Mesenchymal stem cell (in vitro differentiated cells and primary cell): ENCODE measurements around the gene RFWD3.

Experiments
- DNase-seq: peaks from one replicate; pipeline ENCODE4 v3.0.0-alpha.2; 2013
- H2AFZ ChIP-seq: one replicate; pipeline ENCODE4 v1.6.1; 2013; ENCODE audit warnings: low read depth, mild to moderate bottlenecking, control low read depth, inconsistent platforms, low read length, moderate library complexity
- H2AK5ac ChIP-seq: 2 replicates; pipeline ENCODE4 v1.6.1; 2013; ENCODE audit warnings: low read length, moderate library complexity, mild to moderate bottlenecking, inconsistent platforms; ENCODE audit not compliant: severe bottlenecking
- H2BK120ac ChIP-seq: one replicate; pipeline ENCODE4 v1.6.1; 2013; ENCODE audit warnings: low read depth, mild to moderate bottlenecking, inconsistent platforms, low read length, moderate library complexity
- H2BK12ac ChIP-seq, 2 experiments: one replicate each; pipeline ENCODE4 v1.6.1; 2013; ENCODE audit warnings: inconsistent platforms in 2 of 2, low read length in 2 of 2, mild to moderate bottlenecking in 2 of 2, moderate library complexity in 2 of 2, control low read depth in 1 of 2
- H2BK15ac ChIP-seq: one replicate; pipeline ENCODE4 v1.6.1; 2013; ENCODE audit warnings: mild to moderate bottlenecking, low read depth, inconsistent platforms; ENCODE audit not compliant: poor library complexity, severe bottlenecking
- H2BK5ac ChIP-seq: 2 replicates; pipeline ENCODE4 v1.6.1; 2013; ENCODE audit warnings: low read depth, mild to moderate bottlenecking, low read length, control low read depth, inconsistent platforms; ENCODE audit not compliant: poor library complexity, severe bottlenecking
- H3K14ac ChIP-seq, 2 experiments: one replicate each; pipeline ENCODE4 v1.6.1; 2013; ENCODE audit warnings: inconsistent platforms in 2 of 2, low read length in 2 of 2, control low read depth in 1 of 2, mild to moderate bottlenecking in 1 of 2, moderate library complexity in 1 of 2
- H3K18ac ChIP-seq, 2 experiments: one replicate each; pipeline ENCODE4 v1.6.1; 2013; ENCODE audit warnings: inconsistent platforms in 2 of 2, low read length in 2 of 2, control low read depth in 1 of 2, low read depth in 1 of 2, mild to moderate bottlenecking in 1 of 2
- H3K23ac ChIP-seq, 2 experiments: one replicate each; pipeline ENCODE4 v1.6.1; 2013; ENCODE audit warnings: inconsistent platforms in 2 of 2, low read length in 2 of 2, mild to moderate bottlenecking in 2 of 2, moderate library complexity in 2 of 2, control low read depth in 1 of 2
- H3K27ac ChIP-seq: 2 replicates; pipeline ENCODE4 v1.5.1; 2013; ENCODE audit warnings: mild to moderate bottlenecking, moderate library complexity, low read length, control low read depth, inconsistent platforms; ENCODE audit not compliant: poor library complexity, severe bottlenecking
- H3K27me3 ChIP-seq, 2 experiments: 2 replicates each; pipeline versions ENCODE4 v1.6.1 to v1.7.0; 2013; ENCODE audit warnings: low read length in 2 of 2, mild to moderate bottlenecking in 2 of 2, moderate library complexity in 2 of 2, control low read depth in 1 of 2, inconsistent platforms in 1 of 2; ENCODE audit not compliant: control insufficient read depth in 1 of 2, insufficient read depth in 1 of 2
- H3K36me3 ChIP-seq, 2 experiments: 2 replicates each; pipeline versions ENCODE4 v1.6.1 to v1.7.0; 2013; ENCODE audit warnings: low read length in 2 of 2, control low read depth in 1 of 2, inconsistent platforms in 1 of 2, low read depth in 1 of 2, mild to moderate bottlenecking in 1 of 2; ENCODE audit not compliant: insufficient read depth in 2 of 2, control insufficient read depth in 1 of 2
- H3K4ac ChIP-seq, 2 experiments: one replicate each; pipeline ENCODE4 v1.6.1; 2013; ENCODE audit warnings: inconsistent platforms in 2 of 2, low read length in 2 of 2, mild to moderate bottlenecking in 2 of 2, moderate library complexity in 2 of 2, control low read depth in 1 of 2, low read depth in 1 of 2
- H3K4me1 ChIP-seq: 2 replicates; pipeline ENCODE4 v1.6.1; 2013; ENCODE audit warnings: low read depth, low read length, control low read depth; ENCODE audit not compliant: control insufficient read depth, insufficient read depth
- H3K4me2 ChIP-seq: 2 replicates; pipeline ENCODE4 v1.6.1; 2013; ENCODE audit warnings: low read length, mild to moderate bottlenecking, inconsistent platforms; ENCODE audit not compliant: poor library complexity, severe bottlenecking
- H3K4me3 ChIP-seq, 2 experiments: 2 replicates each; pipeline versions ENCODE4 v1.5.1 to v1.7.0; 2013; ENCODE audit warnings: low read length in 2 of 2, mild to moderate bottlenecking in 2 of 2, control low read depth in 1 of 2, low read depth in 1 of 2; ENCODE audit not compliant: insufficient read depth in 1 of 2
- H3K79me1 ChIP-seq: replicated peaks from 2 replicates; pipeline ENCODE4 v1.6.1; 2013; ENCODE audit warnings: mild to moderate bottlenecking, control low read depth, low read length, inconsistent platforms; ENCODE audit not compliant: poor library complexity, severe bottlenecking
- H3K9ac ChIP-seq: 2 replicates; pipeline ENCODE4 v1.7.0; 2013; ENCODE audit warnings: mild to moderate bottlenecking, low read length, moderate library complexity
- H3K9me3 ChIP-seq: 2 replicates; pipeline ENCODE4 v1.7.0; 2013; ENCODE audit warnings: mild to moderate bottlenecking, low read length; ENCODE audit not compliant: control insufficient read depth
- H4K8ac ChIP-seq: one replicate; pipeline ENCODE4 v1.6.1; 2013; ENCODE audit warnings: inconsistent platforms, mild to moderate bottlenecking, low read length, moderate library complexity
- H4K91ac ChIP-seq: one replicate; pipeline ENCODE4 v1.6.1; 2013; ENCODE audit warnings: mild to moderate bottlenecking, low read length, inconsistent platforms
- WGBS: methylation state at CpG from one replicate; pipeline ENCODE4 v1.1.7; 2013; ENCODE audit warnings: mixed read lengths; 5-methylcytosine and 5-hydroxymethylcytosine counted together

RFWD3 gene

GRCh38 chr16:74713325-74713724 is 46.6 kb upstream of the RFWD3 start:
- H3K4me1 ChIP-seq, result no peaks in the 10 kb centered on the region
- WGBS, result 94% methylated on average over 10 of the region's 10 CpGs
- H3K14ac ChIP-seq, result no peak overlapping the region
- no peak overlapping the region for H4K91ac ChIP-seq
- H2BK120ac ChIP-seq, result no peak overlapping the region
- DNase-seq, result no peak
- H2AK5ac ChIP-seq, result no peak overlapping the region
- no peak overlapping the region for H4K8ac ChIP-seq
- no peaks in the 10 kb centered on the region for H3K79me1 ChIP-seq
- H3K18ac ChIP-seq, result no peak overlapping the region
- H3K27ac ChIP-seq, result no peak overlapping the region
- H3K9me3 ChIP-seq, result no peaks in the 10 kb centered on the region
- no peak overlapping the region for H3K4ac ChIP-seq
- H3K23ac ChIP-seq, result no peak overlapping the region
- H2BK15ac ChIP-seq, result no peak overlapping the region
- no peak overlapping the region for H3K9ac ChIP-seq
- H3K4me2 ChIP-seq, result no peak overlapping the region
- H2BK5ac ChIP-seq, result no peak overlapping the region
- H3K4me3 ChIP-seq, result no peak overlapping the region
- H2BK12ac ChIP-seq, result no peak overlapping the region
- no peak overlapping the region for H2AFZ ChIP-seq
- H3K36me3 ChIP-seq, result no peaks in the 10 kb centered on the region
- peaks cover 7 to 38% of the 10 kb centered on the region in 2 experiments for H3K27me3 ChIP-seq

GRCh38 chr16:74711938-74712337 is 45.3 kb upstream of the RFWD3 start:
- Histone ChIP-seq H3K27ac (no peak overlapping the region), H3K4me1 (no peaks in the 10 kb centered on the region), H2BK15ac (no peak overlapping the region), H2BK120ac (no peak overlapping the region), H3K79me1 (no peaks in the 10 kb centered on the region), H2BK12ac (no peak overlapping the region), H3K36me3 (no peaks in the 10 kb centered on the region), H2BK5ac (no peak overlapping the region), H4K91ac (no peak overlapping the region), H3K18ac (no peak overlapping the region), H3K9me3 (no peaks in the 10 kb centered on the region), H3K4ac (no peak overlapping the region), H2AFZ (no peak overlapping the region), H3K9ac (no peak overlapping the region), H3K27me3 (peaks cover 12 to 28% of the 10 kb centered on the region in 2 experiments), H3K23ac (peak overlapping the region in 1 of 2 experiments; percentile 61), H2AK5ac (no peak overlapping the region), H3K4me3 (no peak overlapping the region), H3K4me2 (no peak overlapping the region), H4K8ac (no peak overlapping the region), H3K14ac (no peak overlapping the region)
- DNase-seq, result no peak
- 91% methylated on average over 12 of the region's 12 CpGs for WGBS

- H3K4me1 ChIP-seq, result no peaks in the 10 kb centered on the region
- 95% methylated on average over 5 of the region's 8 CpGs for WGBS
- peaks cover 12 to 24% of the 10 kb centered on the region in 2 experiments for H3K27me3 ChIP-seq
- no peak overlapping the region for H2AK5ac ChIP-seq
- no peak overlapping the region for H3K18ac ChIP-seq
- H2BK15ac ChIP-seq, result no peak overlapping the region
- no peak overlapping the region for H3K4ac ChIP-seq
- no peak overlapping the region for H3K27ac ChIP-seq
- H2BK5ac ChIP-seq, result no peak overlapping the region
- no peak overlapping the region for H3K14ac ChIP-seq
- no peak overlapping the region for H3K9ac ChIP-seq
- H4K91ac ChIP-seq, result no peak overlapping the region
- no peak overlapping the region for H2AFZ ChIP-seq
- no peaks in the 10 kb centered on the region for H3K9me3 ChIP-seq
- H3K4me3 ChIP-seq, result no peak overlapping the region
- H2BK12ac ChIP-seq, result no peak overlapping the region
- no peak overlapping the region for H4K8ac ChIP-seq
- no peaks in the 10 kb centered on the region for H3K79me1 ChIP-seq
- DNase-seq, result no peak
- no peak overlapping the region for H3K4me2 ChIP-seq
- H2BK120ac ChIP-seq, result no peak overlapping the region
- no peak overlapping the region for H3K23ac ChIP-seq
- no peaks in the 10 kb centered on the region for H3K36me3 ChIP-seq
These were observed 43.7 kb upstream of the RFWD3 start for GRCh38 chr16:74710401-74710800.

GRCh38 chr16:74709441-74709877 is 42.8 kb upstream of the RFWD3 start:
- Histone ChIP-seq H3K4ac (no peak overlapping the region), H3K9me3 (no peaks in the 10 kb centered on the region), H3K18ac (no peak overlapping the region), H3K27me3 (peaks cover 12 to 22% of the 10 kb centered on the region in 2 experiments), H3K9ac (no peak overlapping the region), H3K14ac (no peak overlapping the region), H4K91ac (no peak overlapping the region), H4K8ac (no peak overlapping the region), H3K79me1 (no peaks in the 10 kb centered on the region), H3K27ac (no peak overlapping the region), H3K4me3 (no peak overlapping the region), H3K4me1 (no peaks in the 10 kb centered on the region), H2BK12ac (no peak overlapping the region), H2AK5ac (no peak overlapping the region), H3K36me3 (no peaks in the 10 kb centered on the region), H2BK5ac (no peak overlapping the region), H2AFZ (no peak overlapping the region), H3K4me2 (no peak overlapping the region), H2BK15ac (no peak overlapping the region), H3K23ac (no peak overlapping the region), H2BK120ac (no peak overlapping the region)
- WGBS, result under 1% methylated on average over 5 of the region's 6 CpGs
- DNase-seq, result peak; percentile 66
